ENCODE measurements around the gene FXYD7. TPM values are rescaled to one million over a fixed set of nuclear protein-coding genes. Genes with fewer than 3 reads are reported as not detected.
A peak's percentile ranks its signal among the peaks of the same experiment; 100 is the strongest.

The FXYD7 gene
- total and polyA plus RNA-seq, 8 donors = 0.23 to 0.61 TPM; not detected in 6

DNA sequence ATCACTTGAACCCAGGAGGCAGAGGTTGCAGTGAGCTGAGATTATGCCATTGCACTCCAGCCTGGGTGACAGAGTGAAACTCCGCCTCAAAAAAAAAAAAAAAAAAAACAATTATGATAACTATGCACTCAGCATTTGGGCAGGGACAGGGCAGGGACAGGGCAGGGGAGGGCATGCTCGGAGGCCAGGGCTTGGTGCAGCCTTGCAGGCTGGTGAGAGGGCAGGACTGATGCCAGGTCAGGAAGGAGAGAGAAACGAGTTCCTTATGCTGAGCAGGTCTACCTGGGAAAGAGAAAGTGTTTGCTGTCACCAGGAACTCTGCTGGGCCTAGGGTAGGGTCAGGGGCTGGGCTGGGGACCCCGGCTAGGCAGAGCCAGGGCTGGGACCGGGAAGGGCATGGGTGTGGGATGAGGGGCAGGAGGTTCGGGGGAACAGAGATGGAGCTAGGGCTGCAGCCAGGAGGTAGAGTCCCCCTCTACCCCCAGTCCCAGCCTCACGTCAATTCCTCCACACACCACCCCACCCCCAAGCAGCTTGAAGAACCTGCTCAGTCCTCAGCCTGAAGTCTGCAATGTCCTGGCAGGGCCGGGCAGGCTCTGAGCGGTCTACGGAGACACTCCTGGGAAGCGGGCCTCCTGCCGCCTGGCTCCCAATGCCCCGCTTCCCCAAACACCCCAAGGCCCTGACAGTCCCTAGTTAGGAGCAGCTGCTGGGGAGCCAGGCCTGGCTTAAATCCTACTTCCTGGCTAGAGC is 24.6 kb upstream of the FXYD7 start:
- Histone ChIP-seq H3K4me3 (no peak overlapping the region), H3K27ac (no peak overlapping the region), H3K36me3 (no peaks in the 10 kb centered on the region), H3K4me1 (peaks cover 0 to 3% (median 0%) of the 10 kb centered on the region in 3 donors), H3K9me3 (no peaks in the 10 kb centered on the region), H3K27me3 (no peaks in the 10 kb centered on the region)
- ATAC-seq (peak in 2 of 4 donors; percentile 10 to 16), FAIRE-seq (no peak), DNase-seq (peak in 1 of 6 donors; percentile 28)
- 83 to 88% methylated on average over 12 to 13 of the region's 13 CpGs for WGBS, 2 donors
- intact Hi-C loops (cut with DNase I) = no loop called here
- TF ChIP-seq, protein P1, sequence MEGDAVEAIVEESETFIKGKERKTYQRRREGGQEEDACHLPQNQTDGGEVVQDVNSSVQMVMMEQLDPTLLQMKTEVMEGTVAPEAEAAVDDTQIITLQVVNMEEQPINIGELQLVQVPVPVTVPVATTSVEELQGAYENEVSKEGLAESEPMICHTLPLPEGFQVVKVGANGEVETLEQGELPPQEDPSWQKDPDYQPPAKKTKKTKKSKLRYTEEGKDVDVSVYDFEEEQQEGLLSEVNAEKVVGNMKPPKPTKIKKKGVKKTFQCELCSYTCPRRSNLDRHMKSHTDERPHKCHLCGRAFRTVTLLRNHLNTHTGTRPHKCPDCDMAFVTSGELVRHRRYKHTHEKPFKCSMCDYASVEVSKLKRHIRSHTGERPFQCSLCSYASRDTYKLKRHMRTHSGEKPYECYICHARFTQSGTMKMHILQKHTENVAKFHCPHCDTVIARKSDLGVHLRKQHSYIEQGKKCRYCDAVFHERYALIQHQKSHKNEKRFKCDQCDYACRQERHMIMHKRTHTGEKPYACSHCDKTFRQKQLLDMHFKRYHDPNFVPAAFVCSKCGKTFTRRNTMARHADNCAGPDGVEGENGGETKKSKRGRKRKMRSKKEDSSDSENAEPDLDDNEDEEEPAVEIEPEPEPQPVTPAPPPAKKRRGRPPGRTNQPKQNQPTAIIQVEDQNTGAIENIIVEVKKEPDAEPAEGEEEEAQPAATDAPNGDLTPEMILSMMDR (IDR thresholded peaks at IDR 0.05) = no peak

DNA sequence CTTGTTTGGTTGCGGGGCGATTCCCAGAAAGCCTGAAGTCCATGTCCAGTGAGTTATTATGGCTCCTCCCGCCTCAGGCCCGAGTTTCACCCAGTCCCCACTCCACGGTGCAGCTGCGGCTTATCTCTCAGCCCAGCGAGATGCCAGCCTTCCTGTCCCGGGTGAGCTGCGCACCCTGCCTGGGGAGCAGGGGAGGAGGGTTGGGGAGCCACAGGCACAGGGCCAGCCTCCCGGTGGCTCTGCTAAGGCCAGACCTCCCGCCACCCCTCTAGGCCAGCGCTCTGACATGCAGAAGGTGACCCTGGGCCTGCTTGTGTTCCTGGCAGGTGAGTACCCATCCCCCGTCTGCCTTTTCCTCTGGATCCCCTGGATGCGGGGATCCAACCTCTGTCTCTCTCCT is 24.0 kb upstream of the FXYD7 start:
- ATAC-seq (no peak), FAIRE-seq (no peak), DNase-seq (no peak)
- Histone ChIP-seq H3K27ac (no peak overlapping the region), H3K4me3 (no peak overlapping the region), H3K4me1 (peaks cover 0 to 8% (median 0%) of the 10 kb centered on the region in 3 donors), H3K36me3 (no peaks in the 10 kb centered on the region), H3K9me3 (no peaks in the 10 kb centered on the region), H3K27me3 (no peaks in the 10 kb centered on the region)
- TF ChIP-seq, protein P1 (IDR thresholded peaks at IDR 0.05) = no peak
- 71 to 80% methylated on average over 13 to 14 of the region's 14 CpGs for WGBS, 2 donors
- intact Hi-C loops (cut with DNase I) = no loop called here

DNA sequence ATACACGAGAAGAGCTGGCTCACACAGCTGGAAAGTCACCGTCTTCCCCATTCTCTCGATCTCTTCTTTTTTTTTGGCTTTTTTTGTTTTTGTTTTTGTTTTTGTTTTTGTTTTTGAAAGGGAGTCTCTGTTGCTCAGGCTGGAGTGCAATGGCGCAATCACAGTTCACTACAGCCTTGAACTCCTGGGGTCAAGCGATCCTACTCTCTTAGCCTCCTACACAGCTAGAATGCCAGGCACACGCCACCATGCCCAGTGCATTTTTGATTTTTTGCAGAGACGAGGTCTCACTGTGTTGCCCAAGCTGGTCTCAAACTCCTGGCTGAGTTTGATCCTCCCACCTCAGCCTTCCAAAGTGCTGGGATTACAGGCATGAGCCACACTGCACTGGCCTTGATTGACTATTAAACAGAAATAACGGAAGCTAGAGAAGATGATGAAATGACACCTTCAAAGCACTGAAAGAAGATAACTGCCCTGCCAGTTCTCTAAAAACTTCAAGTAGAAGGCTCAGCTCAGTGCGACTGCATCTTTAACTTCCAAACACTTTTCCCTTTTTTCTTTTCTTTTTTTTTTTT is 23.4 kb upstream of the FXYD7 start:
- Histone ChIP-seq H3K4me1 (peaks cover 0 to 8% (median 0%) of the 10 kb centered on the region in 3 donors), H3K4me3 (no peak overlapping the region), H3K36me3 (no peaks in the 10 kb centered on the region), H3K27ac (no peak overlapping the region), H3K9me3 (no peaks in the 10 kb centered on the region), H3K27me3 (no peaks in the 10 kb centered on the region)
- DNase-seq = no peak
- ATAC-seq = no peak
- TF ChIP-seq, protein P1 (IDR thresholded peaks at IDR 0.05) = no peak
- WGBS, 2 donors = 93% methylated on average over 9 of the region's 9 CpGs
- intact Hi-C loops (cut with DNase I) = no loop called here
- no peak for FAIRE-seq

DNA sequence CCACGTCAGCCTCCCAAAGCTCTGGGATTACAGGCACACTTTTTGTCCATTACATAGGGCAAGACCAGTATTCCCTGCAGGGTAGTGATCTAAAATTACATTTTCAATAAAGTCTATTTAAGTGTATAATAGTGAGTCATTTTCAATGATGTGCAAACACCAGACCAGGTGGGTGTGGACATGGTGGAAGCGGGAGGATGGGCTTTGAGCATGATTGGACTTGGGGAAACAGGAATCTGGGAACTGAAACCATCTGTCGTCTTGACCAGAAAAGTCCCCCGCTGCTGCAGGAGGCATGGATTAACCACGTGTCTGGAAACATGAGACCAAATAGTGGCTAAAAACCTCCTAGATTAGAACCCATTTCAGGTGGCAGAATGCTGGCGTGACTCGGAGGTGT is 22.6 kb upstream of the FXYD7 start:
- peak in 1 of 4 donors; percentile 28 for ATAC-seq
- Histone ChIP-seq H3K36me3 (no peaks in the 10 kb centered on the region), H3K4me3 (no peak overlapping the region), H3K27me3 (no peaks in the 10 kb centered on the region), H3K27ac (no peak overlapping the region), H3K9me3 (no peaks in the 10 kb centered on the region), H3K4me1 (peaks cover 0 to 12% (median 0%) of the 10 kb centered on the region in 3 donors)
- intact Hi-C loops (cut with DNase I) = no loop called here
- no peak for FAIRE-seq
- WGBS, 2 donors = 66 to 74% methylated on average over 7 of the region's 7 CpGs
- TF ChIP-seq, protein P1 (IDR thresholded peaks at IDR 0.05) = no peak
- peak in 1 of 6 donors; percentile 17 for DNase-seq

DNA sequence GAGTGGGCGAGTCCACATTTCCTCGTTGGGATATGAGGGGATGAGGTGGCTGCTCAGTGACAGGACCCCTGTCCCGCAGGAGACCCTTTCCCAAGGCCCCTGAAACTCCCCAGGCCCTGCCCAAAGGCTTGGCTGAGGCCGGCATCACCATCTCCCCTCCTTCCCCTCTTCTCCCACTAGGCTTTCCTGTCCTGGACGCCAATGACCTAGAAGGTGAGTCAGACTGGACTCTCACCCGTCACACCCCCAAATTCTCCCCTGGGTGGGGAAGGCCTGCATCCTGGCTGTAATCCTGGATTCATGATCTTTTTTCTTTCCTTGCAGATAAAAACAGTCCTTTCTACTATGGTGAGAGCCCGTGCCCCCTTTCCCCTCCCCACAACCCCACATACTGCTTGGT is 22.2 kb upstream of the FXYD7 start:
- intact Hi-C loops (cut with DNase I) = no loop called here

More for the DNA sequence above, 22.2 kb upstream of the FXYD7 start:
- DNase-seq (no peak), FAIRE-seq (no peak), ATAC-seq (no peak)
- Histone ChIP-seq H3K9me3 (no peaks in the 10 kb centered on the region), H3K4me3 (no peak overlapping the region), H3K27me3 (no peaks in the 10 kb centered on the region), H3K27ac (no peak overlapping the region), H3K4me1 (peaks cover 0 to 12% (median 0%) of the 10 kb centered on the region in 3 donors), H3K36me3 (no peaks in the 10 kb centered on the region)
- WGBS, 2 donors = 80 to 82% methylated on average over 7 of the region's 7 CpGs
- TF ChIP-seq, protein P1 (IDR thresholded peaks at IDR 0.05) = no peak
